IMR-90 (cell line): ENCODE results near the gene MALT1. TPM values are rescaled to one million over a fixed set of nuclear protein-coding genes. Genes with fewer than 3 reads are reported as not detected.

Source experiments
- ATAC-seq: fragments of 200-7000 bp; cut with Tn5 transposase; 2 replicates; pipeline ENCODE4 v1.9.1; 2020; ENCODE audit warnings: low read depth, mild to moderate bottlenecking, moderate library complexity
- BruUV-seq: library from RNA; stranded (reverse); fragments of 400-500 nt; replicated peaks from 2 replicates; lab custom pipeline; 2021; lab: Mats Ljungman, UMichigan
- CTCF ChIA-PET: fragments of 300-600 bp; formaldehyde crosslinking; extraction: SDS; loops from one replicate; lab custom pipeline; 2021; ENCODE audit warnings: antibody characterized with exemption; lab: Yijun Ruan, JAX
- POLR2A ChIA-PET: fragments of 300-600 bp; sonication (Branson Sonifier 250); formaldehyde crosslinking; loops from one replicate; lab custom pipeline; 2022; ENCODE audit warnings: antibody characterized with exemption; ENCODE audit not compliant: unreplicated experiment; lab: Charles Lee
- DNase-seq: peaks from one replicate; pipeline ENCODE4 v3.0.0; 2013
- H2AFZ ChIP-seq: replicated peaks from 2 replicates; pipeline ENCODE3; 2013; ENCODE audit warnings: low read length, mild to moderate bottlenecking; ENCODE audit not compliant: poor library complexity
- H2AK5ac ChIP-seq: 2 replicates; pipeline ENCODE4 v1.6.1; 2013; ENCODE audit warnings: low read depth, low read length, inconsistent platforms
- H2AK9ac ChIP-seq: replicated peaks from 2 replicates; pipeline ENCODE3; 2013; ENCODE audit warnings: mild to moderate bottlenecking, low read depth, low read length, moderate library complexity; ENCODE audit not compliant: poor library complexity
- H2BK120ac ChIP-seq: 2 replicates; pipeline ENCODE4 v1.6.1; 2013; ENCODE audit warnings: low read depth, low read length, inconsistent platforms
- H2BK15ac ChIP-seq: 3 replicates; pipeline ENCODE4 v1.6.1; 2013; ENCODE audit warnings: low read depth, low read length, inconsistent platforms
- H2BK20ac ChIP-seq: 2 replicates; pipeline ENCODE4 v1.6.1; 2013; ENCODE audit warnings: low read depth, mild to moderate bottlenecking, inconsistent platforms, low read length, moderate library complexity
- H2BK5ac ChIP-seq: 2 replicates; pipeline ENCODE4 v1.6.1; 2013; ENCODE audit warnings: mild to moderate bottlenecking, low read depth, low read length, inconsistent platforms; ENCODE audit not compliant: poor library complexity, severe bottlenecking
- H3K14ac ChIP-seq: replicated peaks from 2 replicates; pipeline ENCODE4 v1.6.1; 2013; ENCODE audit warnings: low read depth, low read length, inconsistent platforms
- H3K18ac ChIP-seq: 2 replicates; pipeline ENCODE4 v1.6.1; 2013; ENCODE audit warnings: low read depth, low read length, control low read depth
- H3K23ac ChIP-seq: 2 replicates; pipeline ENCODE4 v1.6.1; 2013; ENCODE audit warnings: low read depth, low read length, inconsistent platforms
- H3K27ac ChIP-seq: 2 replicates; pipeline ENCODE4 v1.5.1; 2013; ENCODE audit warnings: mild to moderate bottlenecking, control low read depth, low read length; ENCODE audit not compliant: insufficient read depth
- H3K27me3 ChIP-seq: 2 replicates; pipeline ENCODE4 v1.6.1; 2013; ENCODE audit warnings: low read length; ENCODE audit not compliant: control insufficient read depth, insufficient read depth
- H3K36me3 ChIP-seq: 2 replicates; pipeline ENCODE4 v1.6.1; 2013; ENCODE audit warnings: low read length, mixed read lengths; ENCODE audit not compliant: control insufficient read depth, insufficient read depth
- H3K4ac ChIP-seq: 2 replicates; pipeline ENCODE4 v1.6.1; 2013; ENCODE audit warnings: low read depth, low read length, inconsistent platforms
- H3K4me1 ChIP-seq: 2 replicates; pipeline ENCODE4 v1.6.1; 2013; ENCODE audit warnings: low read length, mixed read lengths; ENCODE audit not compliant: control insufficient read depth, insufficient read depth
- H3K4me2 ChIP-seq: 2 replicates; pipeline ENCODE4 v1.6.1; 2013; ENCODE audit warnings: low read depth, mild to moderate bottlenecking, control low read depth, low read length, moderate library complexity
- H3K4me3 ChIP-seq: 2 replicates; pipeline ENCODE4 v1.5.1; 2013; ENCODE audit warnings: low read depth, mild to moderate bottlenecking, control low read depth, low read length, moderate library complexity; ENCODE audit not compliant: insufficient read depth
- H3K56ac ChIP-seq: 2 replicates; pipeline ENCODE4 v1.6.1; 2013; ENCODE audit warnings: low read length, inconsistent platforms; ENCODE audit not compliant: insufficient read depth; ENCODE audit errors: extremely low read depth
- H3K79me1 ChIP-seq, 2 experiments: 2 replicates each; pipeline ENCODE4 v1.6.1; 2013; ENCODE audit warnings: low read length in 2 of 2, inconsistent platforms in 1 of 2, low read depth in 1 of 2
- H3K9ac ChIP-seq: 2 replicates; pipeline ENCODE4 v1.6.1; 2013; ENCODE audit warnings: low read depth, low read length, control low read depth
- H3K9me1 ChIP-seq: 2 replicates; pipeline ENCODE4 v1.6.1; 2013; ENCODE audit warnings: low read length, inconsistent platforms; ENCODE audit not compliant: insufficient read depth
- H3K9me3 ChIP-seq: 2 replicates; pipeline ENCODE4 v1.6.1; 2013; ENCODE audit warnings: low read length; ENCODE audit not compliant: control insufficient read depth, insufficient read depth
- H4K20me1 ChIP-seq: 2 replicates; pipeline ENCODE4 v1.6.1; 2013; ENCODE audit warnings: low read length, inconsistent platforms; ENCODE audit not compliant: insufficient read depth
- H4K5ac ChIP-seq: 2 replicates; pipeline ENCODE4 v1.6.1; 2013; ENCODE audit warnings: mild to moderate bottlenecking, low read depth, low read length, control low read depth
- H4K8ac ChIP-seq, 2 experiments: 2 replicates each; pipeline ENCODE4 v1.6.1; 2013; ENCODE audit warnings: low read depth in 2 of 2, low read length in 2 of 2, control low read depth in 1 of 2, inconsistent platforms in 1 of 2
- H4K91ac ChIP-seq: 2 replicates; pipeline ENCODE4 v1.6.1; 2013; ENCODE audit warnings: low read depth, low read length, inconsistent platforms; ENCODE audit not compliant: insufficient read depth
- BHLHE40 ChIP-seq: fragments of 150-350 bp; IDR thresholded peaks from 2 replicates; pipeline ENCODE4 v1.6.1; 2016; ENCODE audit warnings: mild to moderate bottlenecking, low read depth, low read length
- CEBPB ChIP-seq: IDR thresholded peaks from 2 replicates; pipeline ENCODE4 v1.6.1; 2012; ENCODE audit warnings: low read depth, low read length, improper control_type of control experiment
- CHD1 ChIP-seq: IDR thresholded peaks from 2 replicates; pipeline ENCODE4 v1.6.1; 2012; ENCODE audit warnings: low read depth, low read length, improper control_type of control experiment
- FOS ChIP-seq: fragments of 150-350 bp; IDR thresholded peaks from 2 replicates; pipeline ENCODE4 v1.6.1; 2016; ENCODE audit warnings: low read depth, low read length
- MAFK ChIP-seq: IDR thresholded peaks from 2 replicates; pipeline ENCODE4 v1.6.1; 2012; ENCODE audit warnings: low read depth, low read length, improper control_type of control experiment
- MAZ ChIP-seq: IDR thresholded peaks from 2 replicates; pipeline ENCODE4 v1.6.1; 2012; ENCODE audit warnings: low read depth, mild to moderate bottlenecking, low read length, improper control_type of control experiment, moderate library complexity, borderline replicate concordance
- MXI1 ChIP-seq: IDR thresholded peaks from 2 replicates; pipeline ENCODE4 v1.6.1; 2012; ENCODE audit warnings: low read depth, mild to moderate bottlenecking, low read length, moderate library complexity, borderline replicate concordance
- NFE2L2 ChIP-seq: fragments of 150-350 bp; IDR thresholded peaks from 2 replicates; pipeline ENCODE4 v1.6.1; 2016; ENCODE audit warnings: low read depth, mild to moderate bottlenecking, low read length
- POLR2A ChIP-seq: IDR thresholded peaks from 2 replicates; pipeline ENCODE4 v1.6.1; 2012; ENCODE audit warnings: mild to moderate bottlenecking, low read depth, low read length
- RAD21 ChIP-seq: IDR thresholded peaks from 2 replicates; pipeline ENCODE4 v1.6.1; 2012; ENCODE audit warnings: low read length, improper control_type of control experiment
- RCOR1 ChIP-seq: IDR thresholded peaks from 2 replicates; pipeline ENCODE4 v1.6.1; 2012; ENCODE audit warnings: mild to moderate bottlenecking, low read length, improper control_type of control experiment; ENCODE audit not compliant: insufficient replicate concordance
- RFX5 ChIP-seq: IDR thresholded peaks from 2 replicates; pipeline ENCODE4 v1.8.0; 2012; ENCODE audit warnings: low read depth, mild to moderate bottlenecking, low read length, moderate library complexity
- SMC3 ChIP-seq: fragments of 150-350 bp; IDR thresholded peaks from 2 replicates; pipeline ENCODE4 v1.6.1; 2016; ENCODE audit warnings: low read depth, mild to moderate bottlenecking, antibody characterized with exemption, low read length, moderate library complexity
- WGBS, 2 experiments: methylation state at CpG; one replicate each; pipeline versions ENCODE4 v1.1.5 to v1.1.7; 2013; ENCODE audit warnings: missing lambda C conversion rate in 2 of 2; ENCODE audit not compliant: insufficient read length in 1 of 2; ENCODE audit errors: extremely low coverage in 2 of 2; 5-methylcytosine and 5-hydroxymethylcytosine counted together
- dilution Hi-C: fragments of 300-500 bp; cut with HindIII; formaldehyde crosslinking; loops from one replicate; pipeline ENCODE4 v1.14.3; 2018; ENCODE audit warnings: low sequenced_read_pairs; ENCODE audit not compliant: unreplicated experiment
- in situ Hi-C: fragments of 300-500 bp; cut with MboI; formaldehyde crosslinking; loops from 3 replicates; pipeline ENCODE4 v1.14.3; 2019; ENCODE audit warnings: low sequenced_read_pairs, inconsistent platforms, mixed read lengths
- intact Hi-C: fragments of 100-400 bp; cut with micrococcal nuclease; formaldehyde crosslinking; loops from 2 replicates; pipeline ENCODE4 v1.10.0; 2022
- polyA plus RNA-seq, 3 experiments: library from polyadenylated mRNA; depleted of rRNA; stranded (reverse); fragments of >200 nt; gene quantifications; 2 replicates each; pipeline ENCODE4 v1.2.3, GENCODE V29; 2012; ENCODE audit warnings: low replicate concordance in 1 of 3
- total RNA-seq: library from RNA; depleted of rRNA; stranded (reverse); fragments of >200 nt; gene quantifications from 2 replicates; pipeline ENCODE4 v1.2.3, GENCODE V29; 2012
- TF ChIP-seq, protein P1 (sequence below): fragments of 150-350 bp; IDR thresholded peaks from 2 replicates; pipeline ENCODE4 v1.6.1; 2017; ENCODE audit warnings: mild to moderate bottlenecking, antibody characterized with exemption, low read length, low read depth
- TF ChIP-seq, protein P2 (sequence below): fragments of 150-350 bp; IDR thresholded peaks from 2 replicates; pipeline ENCODE4 v1.6.1; 2016; ENCODE audit warnings: low read depth, mild to moderate bottlenecking, low read length, moderate library complexity, borderline replicate concordance
- TF ChIP-seq, protein P3 (sequence below): conservative IDR thresholded peaks from 2 replicates; pipeline ENCODE4 v1.5.1; 2012; ENCODE audit warnings: mild to moderate bottlenecking, low read depth, low read length, improper control_type of control experiment

Gene MALT1
- total and polyA plus RNA-seq, 2 of the 4 experiments (the other 2 are of a cell fraction), result 8.3 to 25.3 TPM

GRCh38 chr18:58659691-58660090 lies 11.6 kb upstream of the MALT1 start:
- Histone ChIP-seq H2BK120ac (no peak overlapping the region), H2BK20ac (no peak overlapping the region), H3K27me3 (no peaks in the 10 kb centered on the region), H3K14ac (no peak overlapping the region), H2AFZ (no peak overlapping the region), H3K79me1 (no peaks in the 10 kb centered on the region), H3K56ac (no peak overlapping the region), H4K20me1 (no peaks in the 10 kb centered on the region), H2BK15ac (no peak overlapping the region), H2AK5ac (no peak overlapping the region), H3K4me1 (no peaks in the 10 kb centered on the region), H3K9me3 (peaks cover 2% of the 10 kb centered on the region; the same call in 1 of the 2 replicates), H2AK9ac (no peak overlapping the region), H2BK5ac (no peak overlapping the region), H3K23ac (no peak overlapping the region), H3K36me3 (no peaks in the 10 kb centered on the region), H3K4me2 (no peak overlapping the region), H3K9me1 (peaks cover 5% of the 10 kb centered on the region), H3K4me3 (no peak overlapping the region), H3K18ac (no peak overlapping the region), H4K5ac (no peak overlapping the region), H3K27ac (no peak overlapping the region), H4K91ac (no peak overlapping the region), H3K4ac (no peak overlapping the region), H4K8ac (no peak overlapping the region), H3K9ac (no peak overlapping the region)
- WGBS, 2 experiments, result no CpG with 5 or more reads among the region's 4 CpGs
- ChIA-PET CTCF (no interaction called here), POLR2A (no interaction called here)
- intact Hi-C loops, result no loop called here
- BruUV-seq, result no TSS peak
- dilution Hi-C loops, result no loop called here
- ATAC-seq, result no peak
- TF ChIP-seq POLR2A (no peak), BHLHE40 (no peak), FOS (no peak), MAFK (no peak), RAD21 (no peak), CEBPB (no peak), MXI1 (no peak), RFX5 (no peak), NFE2L2 (no peak), CHD1 (no peak), RCOR1 (no peak), MAZ (no peak), SMC3 (no peak)
- TF ChIP-seq, protein P1, sequence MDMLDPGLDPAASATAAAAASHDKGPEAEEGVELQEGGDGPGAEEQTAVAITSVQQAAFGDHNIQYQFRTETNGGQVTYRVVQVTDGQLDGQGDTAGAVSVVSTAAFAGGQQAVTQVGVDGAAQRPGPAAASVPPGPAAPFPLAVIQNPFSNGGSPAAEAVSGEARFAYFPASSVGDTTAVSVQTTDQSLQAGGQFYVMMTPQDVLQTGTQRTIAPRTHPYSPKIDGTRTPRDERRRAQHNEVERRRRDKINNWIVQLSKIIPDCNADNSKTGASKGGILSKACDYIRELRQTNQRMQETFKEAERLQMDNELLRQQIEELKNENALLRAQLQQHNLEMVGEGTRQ, result no peak
- TF ChIP-seq, protein P2, sequence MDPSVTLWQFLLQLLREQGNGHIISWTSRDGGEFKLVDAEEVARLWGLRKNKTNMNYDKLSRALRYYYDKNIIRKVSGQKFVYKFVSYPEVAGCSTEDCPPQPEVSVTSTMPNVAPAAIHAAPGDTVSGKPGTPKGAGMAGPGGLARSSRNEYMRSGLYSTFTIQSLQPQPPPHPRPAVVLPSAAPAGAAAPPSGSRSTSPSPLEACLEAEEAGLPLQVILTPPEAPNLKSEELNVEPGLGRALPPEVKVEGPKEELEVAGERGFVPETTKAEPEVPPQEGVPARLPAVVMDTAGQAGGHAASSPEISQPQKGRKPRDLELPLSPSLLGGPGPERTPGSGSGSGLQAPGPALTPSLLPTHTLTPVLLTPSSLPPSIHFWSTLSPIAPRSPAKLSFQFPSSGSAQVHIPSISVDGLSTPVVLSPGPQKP, result no peak
- TF ChIP-seq, protein P3, sequence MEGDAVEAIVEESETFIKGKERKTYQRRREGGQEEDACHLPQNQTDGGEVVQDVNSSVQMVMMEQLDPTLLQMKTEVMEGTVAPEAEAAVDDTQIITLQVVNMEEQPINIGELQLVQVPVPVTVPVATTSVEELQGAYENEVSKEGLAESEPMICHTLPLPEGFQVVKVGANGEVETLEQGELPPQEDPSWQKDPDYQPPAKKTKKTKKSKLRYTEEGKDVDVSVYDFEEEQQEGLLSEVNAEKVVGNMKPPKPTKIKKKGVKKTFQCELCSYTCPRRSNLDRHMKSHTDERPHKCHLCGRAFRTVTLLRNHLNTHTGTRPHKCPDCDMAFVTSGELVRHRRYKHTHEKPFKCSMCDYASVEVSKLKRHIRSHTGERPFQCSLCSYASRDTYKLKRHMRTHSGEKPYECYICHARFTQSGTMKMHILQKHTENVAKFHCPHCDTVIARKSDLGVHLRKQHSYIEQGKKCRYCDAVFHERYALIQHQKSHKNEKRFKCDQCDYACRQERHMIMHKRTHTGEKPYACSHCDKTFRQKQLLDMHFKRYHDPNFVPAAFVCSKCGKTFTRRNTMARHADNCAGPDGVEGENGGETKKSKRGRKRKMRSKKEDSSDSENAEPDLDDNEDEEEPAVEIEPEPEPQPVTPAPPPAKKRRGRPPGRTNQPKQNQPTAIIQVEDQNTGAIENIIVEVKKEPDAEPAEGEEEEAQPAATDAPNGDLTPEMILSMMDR, result no peak
- in situ Hi-C loops, result no loop called here
- DNase-seq, result no peak
